Measurements from ENCODE around the gene GRK2. TPM values are rescaled to one million over a fixed set of nuclear protein-coding genes. Genes with fewer than 3 reads are reported as not detected.

Gene GRK2
- total RNA-seq, 1 donor from 2014 or later = 92.7 TPM

GRCh38 chr11:67284811-67285540 lies 18.7 kb downstream of the GRK2 start:
- DNase-seq (ENCODE audit: low spot score) = no peak
- Mint-ChIP-seq H3K27me3 (ENCODE audit: unreplicated experiment) (peaks cover 20% of the 10 kb centered on the region), H3K4me3 (ENCODE audit: unreplicated experiment) (no peak overlapping the region), H3K36me3 (ENCODE audit: low read depth, unreplicated experiment) (peaks cover 23% of the 10 kb centered on the region), H3K9me3 (ENCODE audit: unreplicated experiment) (no peaks in the 10 kb centered on the region), H3K27ac (ENCODE audit: unreplicated experiment) (no peak overlapping the region), H3K4me1 (ENCODE audit: unreplicated experiment) (peaks cover 20% of the 10 kb centered on the region)
- TF ChIP-seq CTCF (IDR thresholded peaks at IDR 0.05; ENCODE audit: unreplicated experiment) = no peak

GRCh38 chr11:67285541-67286498 lies 19.5 kb downstream of the GRK2 start:
- Mint-ChIP-seq H3K4me3 (ENCODE audit: unreplicated experiment) (no peak overlapping the region), H3K9me3 (ENCODE audit: unreplicated experiment) (no peaks in the 10 kb centered on the region), H3K27me3 (ENCODE audit: unreplicated experiment) (peaks cover 13% of the 10 kb centered on the region), H3K4me1 (ENCODE audit: unreplicated experiment) (peaks cover 17% of the 10 kb centered on the region), H3K36me3 (ENCODE audit: low read depth, unreplicated experiment) (peaks cover 15% of the 10 kb centered on the region), H3K27ac (ENCODE audit: unreplicated experiment) (peak overlapping the region; percentile 8)
- no peak for TF ChIP-seq CTCF (IDR thresholded peaks at IDR 0.05; ENCODE audit: unreplicated experiment)
- DNase-seq (ENCODE audit: low spot score) = no peak

GRCh38 chr11:67286621-67287333 lies 20.5 kb downstream of the GRK2 start:
- Mint-ChIP-seq H3K9me3 (ENCODE audit: unreplicated experiment) (no peaks in the 10 kb centered on the region), H3K4me1 (ENCODE audit: unreplicated experiment) (peaks cover 17% of the 10 kb centered on the region), H3K27me3 (ENCODE audit: unreplicated experiment) (peaks cover 15% of the 10 kb centered on the region), H3K36me3 (ENCODE audit: low read depth, unreplicated experiment) (peaks cover 15% of the 10 kb centered on the region), H3K4me3 (ENCODE audit: unreplicated experiment) (peak overlapping the region; percentile 87), H3K27ac (ENCODE audit: unreplicated experiment) (peak overlapping the region; percentile 90)
- no peak for TF ChIP-seq CTCF (IDR thresholded peaks at IDR 0.05; ENCODE audit: unreplicated experiment)
- no peak for DNase-seq (ENCODE audit: low spot score)

GRCh38 chr11:67287355-67288197 lies 21.3 kb downstream of the GRK2 start:
- Mint-ChIP-seq H3K9me3 (ENCODE audit: unreplicated experiment) (no peaks in the 10 kb centered on the region), H3K27me3 (ENCODE audit: unreplicated experiment) (peaks cover 20% of the 10 kb centered on the region), H3K36me3 (ENCODE audit: low read depth, unreplicated experiment) (peaks cover 12% of the 10 kb centered on the region), H3K4me3 (ENCODE audit: unreplicated experiment) (peak overlapping the region; percentile 87), H3K4me1 (ENCODE audit: unreplicated experiment) (peaks cover 18% of the 10 kb centered on the region), H3K27ac (ENCODE audit: unreplicated experiment) (peak overlapping the region; percentile 90)
- no peak for TF ChIP-seq CTCF (IDR thresholded peaks at IDR 0.05; ENCODE audit: unreplicated experiment)
- DNase-seq (ENCODE audit: low spot score) = no peak

Data from endothelial cell (in vitro differentiated cells).